Nephron (organoid): ENCODE data around the gene DCAF7.

Experiments used
- H3K27ac Mint-ChIP-seq, 3 experiments: 2 replicates each; pipeline ENCODE4 v1.8.0; 2020; ENCODE audit warnings: mixed read lengths in 3 of 3, mild to moderate bottlenecking in 2 of 3, moderate library complexity in 1 of 3
- H3K27me3 Mint-ChIP-seq: 2 replicates; pipeline ENCODE4 v1.8.0; 2021; ENCODE audit warnings: low read depth, mild to moderate bottlenecking, moderate library complexity, mixed read lengths
- H3K36me3 Mint-ChIP-seq: 2 replicates; pipeline ENCODE4 v1.8.0; 2020; ENCODE audit warnings: low read depth, mixed read lengths
- H3K4me1 Mint-ChIP-seq: 2 replicates; pipeline ENCODE4 v1.8.0; 2020; ENCODE audit warnings: mixed read lengths
- H3K4me3 Mint-ChIP-seq, 3 experiments: 2 replicates each; pipeline ENCODE4 v1.8.0; 2020; ENCODE audit warnings: mild to moderate bottlenecking in 3 of 3, mixed read lengths in 3 of 3, moderate library complexity in 2 of 3
- H3K9me3 Mint-ChIP-seq: 2 replicates; pipeline ENCODE4 v1.8.0; 2020; ENCODE audit warnings: mixed read lengths
- TF ChIP-seq, protein P1 (sequence below), 3 experiments: fragments of 200-600 bp; sonication (generic); IDR thresholded peaks; one replicate each; pipeline ENCODE4 v1.5.0; 2021; ENCODE audit warnings: antibody characterized with exemption in 3 of 3; ENCODE audit not compliant: unreplicated experiment in 3 of 3

Gene DCAF7

DNA sequence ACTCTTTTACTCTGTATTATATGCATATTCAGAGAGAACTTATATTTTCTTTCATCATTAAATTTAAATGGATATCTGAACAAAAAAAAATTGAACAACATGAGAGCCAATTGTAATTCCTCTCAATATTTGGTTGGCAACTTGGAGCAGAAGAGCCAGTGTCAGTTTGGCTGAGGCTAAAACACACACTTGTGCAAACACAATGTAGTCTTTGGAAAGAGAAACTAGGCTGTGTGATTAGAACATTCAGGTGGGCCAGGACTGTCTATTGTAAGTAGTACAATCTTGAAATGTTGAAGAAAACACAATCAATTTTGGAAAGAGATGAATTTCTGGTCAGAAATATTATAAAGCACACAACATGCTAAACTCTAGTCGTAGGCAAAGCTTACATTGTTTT lies 17.0 kb downstream of the DCAF7 start:
- Mint-ChIP-seq H3K4me1 (no peaks in the 10 kb centered on the region), H3K4me3 (no peak overlapping the region), H3K27ac (no peak overlapping the region), H3K27me3 (no peaks in the 10 kb centered on the region), H3K9me3 (no peaks in the 10 kb centered on the region), H3K36me3 (peaks cover 6% of the 10 kb centered on the region)
- TF ChIP-seq, protein P1, sequence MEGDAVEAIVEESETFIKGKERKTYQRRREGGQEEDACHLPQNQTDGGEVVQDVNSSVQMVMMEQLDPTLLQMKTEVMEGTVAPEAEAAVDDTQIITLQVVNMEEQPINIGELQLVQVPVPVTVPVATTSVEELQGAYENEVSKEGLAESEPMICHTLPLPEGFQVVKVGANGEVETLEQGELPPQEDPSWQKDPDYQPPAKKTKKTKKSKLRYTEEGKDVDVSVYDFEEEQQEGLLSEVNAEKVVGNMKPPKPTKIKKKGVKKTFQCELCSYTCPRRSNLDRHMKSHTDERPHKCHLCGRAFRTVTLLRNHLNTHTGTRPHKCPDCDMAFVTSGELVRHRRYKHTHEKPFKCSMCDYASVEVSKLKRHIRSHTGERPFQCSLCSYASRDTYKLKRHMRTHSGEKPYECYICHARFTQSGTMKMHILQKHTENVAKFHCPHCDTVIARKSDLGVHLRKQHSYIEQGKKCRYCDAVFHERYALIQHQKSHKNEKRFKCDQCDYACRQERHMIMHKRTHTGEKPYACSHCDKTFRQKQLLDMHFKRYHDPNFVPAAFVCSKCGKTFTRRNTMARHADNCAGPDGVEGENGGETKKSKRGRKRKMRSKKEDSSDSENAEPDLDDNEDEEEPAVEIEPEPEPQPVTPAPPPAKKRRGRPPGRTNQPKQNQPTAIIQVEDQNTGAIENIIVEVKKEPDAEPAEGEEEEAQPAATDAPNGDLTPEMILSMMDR (IDR thresholded peaks at IDR 0.05; ENCODE audit: unreplicated experiment in 3 of 3), result no peak

DNA sequence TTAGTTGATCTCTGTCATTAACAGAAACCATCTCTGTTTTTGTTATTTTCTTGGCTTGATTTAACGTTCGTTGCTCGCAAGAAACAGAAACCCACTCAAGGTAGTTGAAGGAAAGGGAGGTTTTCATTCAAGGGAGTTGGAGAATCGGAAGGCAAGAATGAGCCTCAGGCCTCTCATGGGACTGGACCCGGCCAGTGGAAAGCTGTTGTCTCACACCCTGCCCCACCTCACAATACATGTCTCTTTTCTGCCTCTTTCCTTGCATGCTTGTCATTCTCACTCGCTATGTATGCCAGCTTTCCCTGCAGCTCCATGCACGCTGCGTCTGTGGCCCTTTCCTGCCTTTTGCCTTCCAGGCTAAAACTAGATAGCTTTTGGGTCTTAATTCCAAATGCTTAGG lies 18.3 kb downstream of the DCAF7 start:
- Mint-ChIP-seq H3K27me3 (no peaks in the 10 kb centered on the region), H3K27ac (no peak overlapping the region), H3K36me3 (peaks cover 6% of the 10 kb centered on the region), H3K4me1 (no peaks in the 10 kb centered on the region), H3K9me3 (no peaks in the 10 kb centered on the region), H3K4me3 (no peak overlapping the region)
- TF ChIP-seq, protein P1 (IDR thresholded peaks at IDR 0.05; ENCODE audit: unreplicated experiment in 3 of 3), result no peak

DNA sequence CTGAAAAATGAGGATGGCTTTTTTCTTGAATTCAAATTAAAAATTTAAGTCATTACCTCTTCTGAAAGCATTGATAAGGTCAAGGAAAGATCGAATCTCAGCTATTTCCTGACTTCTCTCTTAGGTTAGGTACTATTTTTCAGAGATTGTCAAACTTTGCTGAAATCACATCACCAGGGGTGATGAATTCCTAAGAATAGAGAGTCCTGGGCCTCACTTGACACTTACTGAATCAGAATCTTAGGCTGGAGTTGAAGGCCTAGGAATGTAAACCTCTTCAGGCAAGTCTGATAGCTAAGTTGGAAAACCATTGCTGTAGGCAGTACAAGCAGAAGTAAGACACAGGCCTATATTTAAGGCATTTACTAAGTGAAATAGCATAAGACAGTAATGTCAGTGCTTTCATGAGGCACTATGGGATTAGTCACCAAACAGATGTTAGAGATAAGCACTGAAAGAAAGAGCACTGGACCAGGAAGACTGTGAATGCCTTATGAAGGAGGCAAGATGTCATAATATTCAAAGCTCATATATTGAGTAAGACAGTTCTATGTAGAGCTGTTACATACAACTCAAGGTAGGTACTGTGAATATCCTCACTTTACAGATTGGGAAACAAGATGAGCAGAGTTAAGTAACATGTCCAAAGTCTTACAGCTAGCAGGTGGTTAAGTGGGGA lies 21.5 kb downstream of the DCAF7 start:
- H3K27me3 Mint-ChIP-seq, result no peaks in the 10 kb centered on the region
- H3K4me3 Mint-ChIP-seq, result no peak overlapping the region
- no peaks in the 10 kb centered on the region for H3K9me3 Mint-ChIP-seq
- TF ChIP-seq, protein P1 (IDR thresholded peaks at IDR 0.05; ENCODE audit: unreplicated experiment in 3 of 3), result no peak
- H3K36me3 Mint-ChIP-seq, result no peaks in the 10 kb centered on the region
- no peak overlapping the region for H3K27ac Mint-ChIP-seq
- no peaks in the 10 kb centered on the region for H3K4me1 Mint-ChIP-seq

DNA sequence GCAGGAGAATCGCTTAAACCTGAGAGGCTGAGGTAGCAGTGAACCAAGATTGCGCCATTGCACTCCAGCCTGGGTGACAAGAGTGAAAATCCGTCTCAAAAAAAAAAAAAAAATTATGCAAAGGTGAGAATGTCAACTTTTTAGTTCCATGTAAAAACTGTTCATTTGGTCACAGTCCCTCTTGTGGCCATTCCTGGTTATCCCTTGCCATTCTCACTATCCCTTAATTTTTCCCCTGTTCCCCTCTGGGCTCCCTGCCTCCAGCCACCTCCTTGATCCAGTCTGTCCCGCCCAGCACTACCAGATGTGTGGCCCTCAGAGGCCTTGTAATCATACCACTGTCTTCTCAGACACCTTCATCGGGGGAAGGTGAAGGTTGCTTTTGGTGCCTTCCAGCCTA lies 23.4 kb downstream of the DCAF7 start:
- TF ChIP-seq, protein P1 (IDR thresholded peaks at IDR 0.05; ENCODE audit: unreplicated experiment in 3 of 3), result peak; percentile 24 to 34 (median 28)
- no peaks in the 10 kb centered on the region for H3K36me3 Mint-ChIP-seq
- peak overlapping the region in 1 of 3 experiments; percentile 3 for H3K27ac Mint-ChIP-seq

DNA sequence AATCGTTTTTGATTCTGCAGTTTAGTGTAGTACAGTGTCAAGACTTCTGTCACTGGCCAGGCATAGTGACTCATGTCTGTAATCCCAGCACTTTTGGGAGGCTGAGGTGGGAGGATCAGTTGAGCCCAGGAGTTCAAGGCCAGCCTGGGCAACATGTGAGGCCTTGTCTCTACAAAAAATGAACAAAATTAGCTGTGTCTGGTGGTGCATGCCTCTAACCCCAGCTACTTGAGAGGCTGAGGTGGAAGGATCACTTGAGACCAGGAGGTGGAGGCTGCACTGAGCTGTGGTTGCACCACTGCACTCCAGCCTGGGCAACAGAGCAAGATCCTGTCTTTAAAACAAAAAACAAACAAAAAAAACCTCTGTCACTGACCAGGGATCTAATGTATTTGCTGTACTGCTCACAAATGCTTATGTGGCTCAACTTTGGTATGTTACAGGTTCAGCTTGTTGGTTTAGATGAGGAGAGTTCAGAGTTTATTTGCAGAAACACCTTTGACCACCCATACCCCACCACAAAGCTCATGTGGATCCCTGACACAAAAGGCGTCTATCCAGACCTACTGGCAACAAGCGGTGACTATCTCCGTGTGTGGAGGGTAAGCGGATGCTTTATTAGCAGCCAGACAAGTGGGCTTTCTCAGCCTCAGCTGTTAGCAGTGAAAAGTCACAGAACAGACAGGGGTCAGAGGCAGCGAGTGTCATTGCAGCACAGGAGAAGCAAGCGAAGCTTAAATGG lies 27.9 kb downstream of the DCAF7 start:
- H3K4me1 Mint-ChIP-seq, result peaks cover 15% of the 10 kb centered on the region
- TF ChIP-seq, protein P1 (IDR thresholded peaks at IDR 0.05; ENCODE audit: unreplicated experiment in 3 of 3), result no peak
- H3K27me3 Mint-ChIP-seq, result no peaks in the 10 kb centered on the region
- H3K27ac Mint-ChIP-seq, result peak overlapping the region; percentile 75 to 83 (median 83)
- no peaks in the 10 kb centered on the region for H3K9me3 Mint-ChIP-seq
- H3K4me3 Mint-ChIP-seq, result no peak overlapping the region
- peaks cover 33% of the 10 kb centered on the region for H3K36me3 Mint-ChIP-seq

More for the DNA sequence above, 23.4 kb downstream of the DCAF7 start:
- Mint-ChIP-seq H3K4me1 (peaks cover under 1% of the 10 kb centered on the region), H3K9me3 (no peaks in the 10 kb centered on the region), H3K27me3 (no peaks in the 10 kb centered on the region), H3K4me3 (no peak overlapping the region)
